Tibial nerve (tissue), 4 donors: ENCODE results near the gene PPARGC1A. TPM values are rescaled to one million over a fixed set of nuclear protein-coding genes. Genes with fewer than 3 reads are reported as not detected.

Experiments used
- DNase-seq, 2 donors: peaks; one replicate each; pipeline ENCODE4 v3.0.0-alpha.2; 2019; ENCODE audit warnings: low spot score in 2 of 2
- H3K27ac ChIP-seq, 4 donors: fragments of 200-600 bp; sonication (generic) in 3 of 4; one replicate each; pipeline ENCODE4 v1.5.1; 2017 to 2019; ENCODE audit warnings: mild to moderate bottlenecking in 1 of 4
- H3K27me3 ChIP-seq, 2 donors: fragments of 200-600 bp; sonication (generic) in 1 of 2; one replicate each; pipeline versions ENCODE4 v1.5.1 to v1.6.0; 2017 to 2019
- H3K36me3 ChIP-seq, 3 donors: fragments of 200-600 bp; sonication (generic); one replicate each; pipeline ENCODE4 v1.5.1; 2018 to 2019
- H3K4me1 ChIP-seq, 4 donors: fragments of 200-600 bp; sonication (generic) in 3 of 4; one replicate each; pipeline ENCODE4 v1.5.1; 2017 to 2019
- H3K4me3 ChIP-seq, 4 donors: fragments of 200-600 bp; sonication (generic) in 3 of 4; one replicate each; pipeline ENCODE4 v1.5.1; 2017 to 2019; ENCODE audit warnings: mild to moderate bottlenecking in 1 of 4, moderate library complexity in 1 of 4
- H3K9me3 ChIP-seq, 4 donors: fragments of 200-600 bp; sonication (generic) in 3 of 4; one replicate each; pipeline ENCODE4 v1.5.1; 2017 to 2019
- CTCF ChIP-seq, 5 experiments: fragments of 200-600 bp in 3 of 5; fragments of 450-650 bp in 2 of 5; sonication (generic) in 3 of 5; IDR thresholded peaks; one replicate each; pipeline ENCODE4 v1.5.1; 2016 to 2019; ENCODE audit warnings: antibody characterized with exemption in 5 of 5, mild to moderate bottlenecking in 3 of 5, moderate library complexity in 2 of 5
- EP300 ChIP-seq, 2 donors: sonication (generic); formaldehyde crosslinking; IDR thresholded peaks; one replicate each; pipeline ENCODE4 v1.6.1; 2017; ENCODE audit warnings: antibody characterized with exemption in 2 of 2, mild to moderate bottlenecking in 1 of 2
- POLR2A ChIP-seq, 2 donors: fragments of 450-650 bp; IDR thresholded peaks; one replicate each; pipeline ENCODE4 v1.6.1; 2017; ENCODE audit warnings: antibody characterized with exemption in 2 of 2, mild to moderate bottlenecking in 2 of 2, moderate library complexity in 2 of 2
- WGBS, 2 donors: methylation state at CpG; one replicate each; pipeline ENCODE4 v1.1.5; 2018; 5-methylcytosine and 5-hydroxymethylcytosine counted together
- total RNA-seq, 4 donors: library from RNA; depleted of rRNA; stranded (reverse); fragments of >200 nt; gene quantifications; one replicate each; pipeline ENCODE4 v1.1.0, GENCODE V29; 2016

PPARGC1A gene
- total RNA-seq, 4 donors from 2014 or later = 4.6 to 14.7 (median 6.8) TPM

DNA sequence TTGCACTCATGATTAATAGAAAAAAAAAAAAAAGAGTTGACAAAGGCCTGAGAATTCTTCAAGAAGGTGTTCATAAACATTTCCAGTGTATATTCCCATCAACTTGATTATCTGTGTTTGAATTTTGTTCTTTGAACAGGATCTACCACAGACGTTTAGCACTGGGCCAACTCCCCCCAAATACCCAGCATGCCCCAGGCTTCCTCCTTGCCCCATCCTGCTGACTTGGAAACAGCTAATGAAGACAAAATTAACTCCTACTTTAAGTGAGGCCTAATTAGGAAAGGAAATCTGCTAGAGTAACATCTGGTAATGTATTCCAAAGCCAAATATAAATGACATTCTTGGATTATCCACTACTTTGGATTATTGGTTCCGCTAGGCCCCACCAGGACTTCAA is 52.5 kb downstream of the PPARGC1A start:
- Histone ChIP-seq H3K27me3 (no peaks in the 10 kb centered on the region), H3K9me3 (no peaks in the 10 kb centered on the region), H3K27ac (no peak overlapping the region), H3K4me1 (no peaks in the 10 kb centered on the region), H3K36me3 (no peaks in the 10 kb centered on the region), H3K4me3 (no peak overlapping the region)
- TF ChIP-seq EP300 (IDR thresholded peaks at IDR 0.05) (no peak), POLR2A (IDR thresholded peaks at IDR 0.05) (no peak), CTCF (IDR thresholded peaks at IDR 0.05) (no peak)
- DNase-seq = no peak
- WGBS, 2 donors = 59 to 65% methylated on average over 2 of the region's 2 CpGs

- no peak for DNase-seq
- TF ChIP-seq EP300 (IDR thresholded peaks at IDR 0.05) (no peak), POLR2A (IDR thresholded peaks at IDR 0.05) (no peak), CTCF (IDR thresholded peaks at IDR 0.05) (no peak)
- H3K27ac ChIP-seq = no peak overlapping the region
- no peaks in the 10 kb centered on the region for H3K27me3 ChIP-seq
- H3K4me1 ChIP-seq = no peaks in the 10 kb centered on the region
- no peaks in the 10 kb centered on the region for H3K36me3 ChIP-seq
- no peak overlapping the region for H3K4me3 ChIP-seq
- H3K9me3 ChIP-seq = no peaks in the 10 kb centered on the region
- WGBS, 2 donors = 68 to 69% methylated on average over 8 of the region's 8 CpGs
Measured at GRCh38 chr4:23835774-23836478, 53.9 kb downstream of the PPARGC1A start.

- Histone ChIP-seq H3K4me1 (no peaks in the 10 kb centered on the region), H3K27ac (no peak overlapping the region), H3K4me3 (no peak overlapping the region), H3K27me3 (no peaks in the 10 kb centered on the region), H3K36me3 (no peaks in the 10 kb centered on the region), H3K9me3 (no peaks in the 10 kb centered on the region)
- WGBS, 2 donors = 73 to 79% methylated on average over 4 of the region's 4 CpGs
- no peak for DNase-seq
- TF ChIP-seq CTCF (IDR thresholded peaks at IDR 0.05) (no peak), POLR2A (IDR thresholded peaks at IDR 0.05) (no peak), EP300 (IDR thresholded peaks at IDR 0.05) (no peak)
Measured at GRCh38 chr4:23828779-23829178, 61.1 kb downstream of the PPARGC1A start.

DNA sequence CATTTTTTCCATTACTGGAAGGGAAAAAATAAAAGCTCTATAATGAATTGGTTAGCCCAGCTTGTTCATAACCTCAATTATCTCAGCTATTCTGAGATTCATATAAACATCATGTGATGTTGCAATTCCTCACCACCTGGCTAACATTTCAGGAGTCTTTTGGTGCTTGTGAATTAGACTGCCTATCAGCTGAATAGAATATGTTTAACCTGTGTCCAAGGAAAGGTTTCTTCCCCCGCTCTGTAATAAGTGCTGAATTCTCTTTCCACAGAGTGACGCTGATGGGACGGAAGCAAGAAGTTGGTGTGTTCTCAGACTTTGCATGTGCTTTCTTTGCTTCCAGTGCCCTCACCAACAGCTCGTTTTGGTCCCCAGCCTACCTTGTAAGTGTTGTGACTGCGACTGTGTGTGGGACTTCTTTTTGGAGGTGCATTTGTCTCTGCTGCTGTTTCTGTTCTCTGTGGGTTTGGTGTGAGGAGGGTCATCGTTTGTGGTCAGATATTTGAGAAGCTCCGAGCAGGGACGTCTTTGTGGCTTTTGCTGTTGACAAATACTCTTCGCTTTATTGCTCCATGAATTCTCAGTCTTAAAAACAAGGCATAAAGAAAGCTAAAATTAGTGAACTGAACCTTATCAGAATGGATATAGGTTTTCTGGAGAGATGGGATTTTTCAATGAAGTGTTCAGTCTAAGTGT is 61.7 kb downstream of the PPARGC1A start:
- 78% methylated on average over 9 of the region's 9 CpGs for WGBS, 2 donors
- H3K4me1 ChIP-seq = no peaks in the 10 kb centered on the region
- no peak overlapping the region for H3K27ac ChIP-seq
- no peaks in the 10 kb centered on the region for H3K36me3 ChIP-seq
- no peak overlapping the region for H3K4me3 ChIP-seq
- TF ChIP-seq POLR2A (IDR thresholded peaks at IDR 0.05) (no peak), CTCF (IDR thresholded peaks at IDR 0.05) (no peak), EP300 (IDR thresholded peaks at IDR 0.05) (no peak)
- DNase-seq = no peak
- H3K9me3 ChIP-seq = no peaks in the 10 kb centered on the region
- H3K27me3 ChIP-seq = no peaks in the 10 kb centered on the region

DNA sequence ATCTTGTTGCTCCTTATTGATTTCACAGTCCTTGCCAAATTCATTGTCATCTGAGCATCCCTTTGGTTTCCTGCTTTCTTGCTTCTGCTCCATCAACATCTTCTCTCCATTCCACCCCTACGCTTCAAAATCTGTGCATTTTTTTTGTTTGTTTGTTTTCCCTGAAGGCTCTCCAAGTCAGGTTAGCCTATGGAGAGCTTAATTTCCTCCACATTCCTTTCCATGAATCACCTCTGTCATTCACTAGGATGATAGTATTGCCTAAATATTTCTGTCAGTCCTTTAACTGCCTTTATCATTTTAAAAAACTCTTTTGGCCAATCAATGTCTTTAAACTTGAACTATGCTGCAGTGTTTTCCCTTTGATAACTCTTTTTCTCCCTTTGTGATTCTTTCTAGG is 67.7 kb downstream of the PPARGC1A start:
- no peak for DNase-seq
- Histone ChIP-seq H3K27me3 (no peaks in the 10 kb centered on the region), H3K27ac (no peak overlapping the region), H3K4me3 (no peak overlapping the region), H3K9me3 (no peaks in the 10 kb centered on the region), H3K36me3 (no peaks in the 10 kb centered on the region), H3K4me1 (no peaks in the 10 kb centered on the region)
- TF ChIP-seq POLR2A (IDR thresholded peaks at IDR 0.05) = no peak
- no peak for TF ChIP-seq CTCF (IDR thresholded peaks at IDR 0.05)
- TF ChIP-seq EP300 (IDR thresholded peaks at IDR 0.05) = no peak
- 90% methylated on average over 1 of the region's 1 CpG for WGBS, 2 donors
